Muscle layer of colon (tissue), 2 donors: Measurements from ENCODE around the gene RHOT1.
"Not testable (repeated sequence)": the region's sequence is repeated elsewhere in the genome, so short reads cannot be mapped to it uniquely, and the experiment has no call there.

Experiments used
- H3K27ac ChIP-seq: one replicate; pipeline ENCODE4 v1.7.0; 2013; ENCODE audit warnings: low read depth, mild to moderate bottlenecking, low read length, moderate library complexity
- H3K27me3 ChIP-seq, 2 donors: one replicate each; pipeline ENCODE4 v1.7.0; 2013; ENCODE audit warnings: low read length in 2 of 2, mild to moderate bottlenecking in 2 of 2; ENCODE audit not compliant: insufficient read depth in 2 of 2, control insufficient read depth in 1 of 2
- H3K36me3 ChIP-seq: one replicate; pipeline ENCODE4 v1.7.0; 2013; ENCODE audit warnings: mild to moderate bottlenecking, low read length; ENCODE audit not compliant: insufficient read depth
- H3K4me1 ChIP-seq: one replicate; pipeline ENCODE4 v1.7.0; 2013; ENCODE audit warnings: mild to moderate bottlenecking, low read length; ENCODE audit not compliant: insufficient read depth
- H3K4me3 ChIP-seq, 2 donors: one replicate each; pipeline ENCODE4 v1.7.0; 2013; ENCODE audit warnings: low read length in 2 of 2, low read depth in 1 of 2, mild to moderate bottlenecking in 1 of 2, moderate library complexity in 1 of 2
- H3K9ac ChIP-seq: one replicate; pipeline ENCODE4 v1.7.0; 2013; ENCODE audit warnings: low read length
- H3K9me3 ChIP-seq: one replicate; pipeline ENCODE4 v1.7.0; 2013; ENCODE audit warnings: mild to moderate bottlenecking, low read length
- donor health status: abdominal sarcoma.
- donor health status: Adenocarcinoma of cecum.

Gene RHOT1

GRCh38 chr17:32111141-32111771 is 31.0 kb upstream of the RHOT1 start:
- no peak overlapping the region for H3K4me3 ChIP-seq

GRCh38 chr17:32112416-32112815 is 29.9 kb upstream of the RHOT1 start:
- H3K4me3 ChIP-seq, result no peak overlapping the region
- no peak overlapping the region for H3K9ac ChIP-seq
- no peaks in the 10 kb centered on the region for H3K36me3 ChIP-seq
- no peak overlapping the region for H3K27ac ChIP-seq
- no peaks in the 10 kb centered on the region for H3K27me3 ChIP-seq
- peaks cover 10% of the 10 kb centered on the region for H3K4me1 ChIP-seq
- no peaks in the 10 kb centered on the region for H3K9me3 ChIP-seq

More at GRCh38 chr17:32111141-32111771, 31.0 kb upstream of the RHOT1 start:
- Histone ChIP-seq H3K36me3 (no peaks in the 10 kb centered on the region), H3K27ac (no peak overlapping the region), H3K4me1 (peaks cover 10% of the 10 kb centered on the region), H3K27me3 (no peaks in the 10 kb centered on the region), H3K9me3 (no peaks in the 10 kb centered on the region), H3K9ac (no peak overlapping the region)

GRCh38 chr17:32114536-32114935 is 27.8 kb upstream of the RHOT1 start:
- Histone ChIP-seq H3K4me3 (no peak overlapping the region), H3K36me3 (no peaks in the 10 kb centered on the region), H3K9ac (no peak overlapping the region), H3K27me3 (no peaks in the 10 kb centered on the region), H3K4me1 (peaks cover 10% of the 10 kb centered on the region), H3K27ac (no peak overlapping the region), H3K9me3 (no peaks in the 10 kb centered on the region)

- peaks cover 10% of the 10 kb centered on the region for H3K4me1 ChIP-seq
- H3K9me3 ChIP-seq, H3K27me3 ChIP-seq, H3K4me3 ChIP-seq, H3K27ac ChIP-seq, H3K9ac ChIP-seq, H3K36me3 ChIP-seq: not testable (repeated sequence)
These were observed 26.8 kb upstream of the RHOT1 start for GRCh38 chr17:32115546-32115945.

- Histone ChIP-seq H3K27ac (no peak overlapping the region), H3K9me3 (no peaks in the 10 kb centered on the region), H3K4me1 (peaks cover under 1% of the 10 kb centered on the region), H3K9ac (no peak overlapping the region), H3K36me3 (no peaks in the 10 kb centered on the region), H3K4me3 (no peak overlapping the region), H3K27me3 (no peaks in the 10 kb centered on the region)
These were observed 25.4 kb upstream of the RHOT1 start for GRCh38 chr17:32116937-32117336.

- no peaks in the 10 kb centered on the region for H3K9me3 ChIP-seq
- no peak overlapping the region for H3K9ac ChIP-seq
- no peak overlapping the region for H3K4me3 ChIP-seq
- H3K4me1 ChIP-seq, result no peaks in the 10 kb centered on the region
- no peaks in the 10 kb centered on the region for H3K27me3 ChIP-seq
- H3K36me3 ChIP-seq, result no peaks in the 10 kb centered on the region
- H3K27ac ChIP-seq, result no peak overlapping the region
These were observed 24.9 kb upstream of the RHOT1 start for GRCh38 chr17:32117399-32117798.

- H3K4me1 ChIP-seq, H3K9me3 ChIP-seq: not testable (repeated sequence)
These were observed 24.2 kb upstream of the RHOT1 start for GRCh38 chr17:32118088-32118487.

GRCh38 chr17:32118835-32119234 is 23.5 kb upstream of the RHOT1 start:
- no peaks in the 10 kb centered on the region for H3K9me3 ChIP-seq
- H3K4me3 ChIP-seq, result no peak overlapping the region
- H3K9ac ChIP-seq, result no peak overlapping the region
- H3K4me1 ChIP-seq, result no peaks in the 10 kb centered on the region
- no peaks in the 10 kb centered on the region for H3K27me3 ChIP-seq
- no peak overlapping the region for H3K27ac ChIP-seq
- no peaks in the 10 kb centered on the region for H3K36me3 ChIP-seq

More at GRCh38 chr17:32118088-32118487, 24.2 kb upstream of the RHOT1 start:
- H3K36me3 ChIP-seq, H3K27me3 ChIP-seq, H3K4me3 ChIP-seq, H3K27ac ChIP-seq, H3K9ac ChIP-seq: not testable (repeated sequence)

GRCh38 chr17:32120141-32120540 is 22.2 kb upstream of the RHOT1 start:
- H3K27ac ChIP-seq, result no peak overlapping the region
- no peak overlapping the region for H3K9ac ChIP-seq
- no peaks in the 10 kb centered on the region for H3K27me3 ChIP-seq
- H3K36me3 ChIP-seq, result no peaks in the 10 kb centered on the region
- no peaks in the 10 kb centered on the region for H3K4me1 ChIP-seq
- no peak overlapping the region for H3K4me3 ChIP-seq
- no peaks in the 10 kb centered on the region for H3K9me3 ChIP-seq

- Histone ChIP-seq H3K4me3 (no peak overlapping the region), H3K9ac (no peak overlapping the region), H3K9me3 (no peaks in the 10 kb centered on the region), H3K27me3 (no peaks in the 10 kb centered on the region), H3K36me3 (no peaks in the 10 kb centered on the region), H3K27ac (no peak overlapping the region), H3K4me1 (no peaks in the 10 kb centered on the region)
These were observed 21.6 kb upstream of the RHOT1 start for GRCh38 chr17:32120716-32121115.

- Histone ChIP-seq H3K27ac (no peak overlapping the region), H3K9ac (no peak overlapping the region), H3K36me3 (no peaks in the 10 kb centered on the region), H3K9me3 (no peaks in the 10 kb centered on the region), H3K27me3 (no peaks in the 10 kb centered on the region), H3K4me3 (no peak overlapping the region), H3K4me1 (peaks cover 5% of the 10 kb centered on the region)
These were observed 18.5 kb upstream of the RHOT1 start for GRCh38 chr17:32123782-32124181.
